ENCODE results near the gene PLA2G1B. TPM values are rescaled to one million over a fixed set of nuclear protein-coding genes. Genes with fewer than 3 reads are reported as not detected.

Gene PLA2G1B
- total RNA-seq, 2 donors from 2014 or later, result 6,971 to 11,984 TPM

DNA sequence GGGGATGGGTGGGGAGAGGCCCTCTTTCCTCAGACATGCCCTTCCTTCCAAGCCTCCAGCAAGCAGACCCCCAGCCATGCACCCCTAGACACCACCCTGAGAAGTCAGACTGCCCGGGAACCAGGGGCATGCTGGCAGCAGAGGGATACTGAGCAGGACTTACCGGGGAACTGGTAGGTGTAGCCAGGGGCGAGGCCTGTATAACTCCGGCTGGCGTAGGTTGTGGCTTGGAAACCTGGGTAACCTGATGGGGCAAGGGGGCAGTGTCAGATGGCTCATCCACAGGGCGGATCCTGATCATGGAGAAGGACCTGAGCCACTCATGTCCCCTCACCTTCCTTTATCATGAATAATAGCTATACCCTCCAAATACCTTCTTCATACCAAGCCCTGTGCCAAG, 25.6 kb upstream of the PLA2G1B start:
- H3K4me3 ChIP-seq, result no peak overlapping the region
- TF ChIP-seq, protein P1, sequence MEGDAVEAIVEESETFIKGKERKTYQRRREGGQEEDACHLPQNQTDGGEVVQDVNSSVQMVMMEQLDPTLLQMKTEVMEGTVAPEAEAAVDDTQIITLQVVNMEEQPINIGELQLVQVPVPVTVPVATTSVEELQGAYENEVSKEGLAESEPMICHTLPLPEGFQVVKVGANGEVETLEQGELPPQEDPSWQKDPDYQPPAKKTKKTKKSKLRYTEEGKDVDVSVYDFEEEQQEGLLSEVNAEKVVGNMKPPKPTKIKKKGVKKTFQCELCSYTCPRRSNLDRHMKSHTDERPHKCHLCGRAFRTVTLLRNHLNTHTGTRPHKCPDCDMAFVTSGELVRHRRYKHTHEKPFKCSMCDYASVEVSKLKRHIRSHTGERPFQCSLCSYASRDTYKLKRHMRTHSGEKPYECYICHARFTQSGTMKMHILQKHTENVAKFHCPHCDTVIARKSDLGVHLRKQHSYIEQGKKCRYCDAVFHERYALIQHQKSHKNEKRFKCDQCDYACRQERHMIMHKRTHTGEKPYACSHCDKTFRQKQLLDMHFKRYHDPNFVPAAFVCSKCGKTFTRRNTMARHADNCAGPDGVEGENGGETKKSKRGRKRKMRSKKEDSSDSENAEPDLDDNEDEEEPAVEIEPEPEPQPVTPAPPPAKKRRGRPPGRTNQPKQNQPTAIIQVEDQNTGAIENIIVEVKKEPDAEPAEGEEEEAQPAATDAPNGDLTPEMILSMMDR (IDR thresholded peaks at IDR 0.05), result no peak
- no peak for TF ChIP-seq POLR2A (IDR thresholded peaks at IDR 0.05)
- no peaks in the 10 kb centered on the region for H3K27me3 ChIP-seq
- H3K27ac ChIP-seq, result no peak overlapping the region
- H3K36me3 ChIP-seq (replicated peaks in 1 of 2; ENCODE audit: insufficient read depth in 1 of 2, low read depth in 2 of 2), result no peaks in the 10 kb centered on the region
- H3K4me1 ChIP-seq, result peaks cover 26% of the 10 kb centered on the region
- no peaks in the 10 kb centered on the region for H3K9me3 ChIP-seq
- DNase-seq (no peak), ATAC-seq (no peak)
- WGBS, 2 donors, result 88 to 97% methylated on average over 6 of the region's 6 CpGs
- intact Hi-C loops (cut with DNase I), result no loop called here

DNA sequence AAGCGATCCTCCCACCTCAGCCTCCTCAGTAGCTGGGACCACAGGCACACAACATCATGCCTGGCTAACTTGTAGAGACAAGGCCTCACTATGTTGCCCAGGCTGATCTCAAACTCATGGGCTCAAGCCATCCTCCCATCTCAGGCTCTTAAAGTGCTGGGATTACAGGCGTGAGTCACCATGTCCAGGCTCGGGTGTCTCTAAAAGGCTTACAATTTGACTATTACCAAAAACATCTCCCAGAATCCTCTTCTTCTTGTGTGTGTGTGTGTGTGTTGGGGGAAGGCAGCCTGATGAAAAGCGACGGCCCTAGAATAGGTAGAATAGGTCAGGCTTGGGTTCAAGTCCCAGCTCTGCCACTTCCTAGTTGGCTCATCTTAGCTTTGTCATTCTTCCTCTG, 24.5 kb upstream of the PLA2G1B start:
- Histone ChIP-seq H3K4me1 (peaks cover 32% of the 10 kb centered on the region), H3K27me3 (no peaks in the 10 kb centered on the region), H3K9me3 (no peaks in the 10 kb centered on the region), H3K4me3 (no peak overlapping the region), H3K36me3 (replicated peaks in 1 of 2; ENCODE audit: insufficient read depth in 1 of 2, low read depth in 2 of 2) (no peaks in the 10 kb centered on the region), H3K27ac (no peak overlapping the region)
- no peak for DNase-seq
- intact Hi-C loops (cut with DNase I), result no loop called here
- 73 to 97% methylated on average over 4 to 5 of the region's 5 CpGs for WGBS, 2 donors
- TF ChIP-seq, protein P1 (IDR thresholded peaks at IDR 0.05), result no peak
- TF ChIP-seq POLR2A (IDR thresholded peaks at IDR 0.05), result no peak
- no peak for ATAC-seq

DNA sequence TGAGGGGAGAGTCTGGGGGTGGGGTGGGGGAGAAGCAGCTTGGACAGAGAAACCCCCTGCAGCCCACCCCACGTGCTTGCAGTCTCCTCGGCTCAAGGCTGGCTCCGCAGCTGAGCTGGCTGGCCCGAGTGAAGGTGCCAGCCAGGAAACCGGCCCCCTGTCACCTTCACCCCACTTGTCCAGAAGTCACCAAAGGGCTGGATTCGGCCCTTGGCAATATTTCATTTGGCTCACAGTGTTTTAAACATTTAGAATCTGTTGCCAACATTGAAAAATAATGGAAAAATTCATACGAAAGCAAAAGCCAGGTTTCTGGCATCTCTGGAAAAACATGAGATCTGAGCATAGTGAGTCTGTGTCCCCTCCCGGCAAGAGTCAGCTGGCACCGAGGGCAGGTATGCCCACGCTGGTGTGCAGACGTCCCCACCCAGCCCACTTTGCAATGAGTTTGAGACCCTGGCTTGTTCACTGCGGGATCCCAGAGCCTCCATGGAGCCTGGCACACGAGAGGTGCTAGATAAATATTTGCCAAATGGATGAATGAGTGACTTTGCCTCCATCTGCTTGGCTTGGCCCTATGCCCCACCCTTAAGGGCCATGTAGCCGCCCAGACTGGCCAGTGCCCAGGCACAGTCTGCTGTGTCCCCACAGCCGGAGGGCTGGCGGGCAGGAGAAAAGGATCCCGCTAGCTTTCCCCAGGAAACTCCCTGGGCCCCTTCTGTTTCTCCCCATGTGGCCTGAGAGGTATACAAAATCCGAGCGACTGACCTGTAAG, 23.2 kb upstream of the PLA2G1B start:
- DNase-seq, result peak; percentile 88 to 95 (median 94)
- peak; percentile 13 to 76 (median 74) for TF ChIP-seq POLR2A (IDR thresholded peaks at IDR 0.05)
- TF ChIP-seq, protein P1 (IDR thresholded peaks at IDR 0.05), result no peak

DNA sequence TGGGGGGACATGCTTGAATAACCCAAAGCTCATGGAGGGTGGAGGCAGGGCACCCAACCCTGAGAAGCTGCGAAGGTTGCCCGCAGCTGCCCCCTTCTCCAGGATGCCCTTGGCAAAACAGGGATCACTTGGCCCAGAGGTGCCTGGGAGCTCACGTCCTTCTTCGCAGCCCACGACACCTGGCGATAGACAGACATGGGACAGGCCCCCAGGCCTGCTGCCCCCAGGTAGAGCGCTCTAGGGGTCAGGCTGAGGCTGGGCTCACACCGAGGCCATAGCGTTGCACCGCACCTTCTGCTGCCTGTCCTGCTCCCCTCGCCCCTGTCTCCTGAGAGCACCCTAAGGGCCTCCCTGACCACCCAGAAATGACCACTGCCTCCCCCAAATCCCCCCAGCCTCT, 20.2 kb upstream of the PLA2G1B start:
- Histone ChIP-seq H3K9me3 (no peaks in the 10 kb centered on the region), H3K27me3 (no peaks in the 10 kb centered on the region), H3K36me3 (replicated peaks in 1 of 2; ENCODE audit: insufficient read depth in 1 of 2, low read depth in 2 of 2) (no peaks in the 10 kb centered on the region), H3K4me1 (peaks cover 36% of the 10 kb centered on the region), H3K27ac (no peak overlapping the region), H3K4me3 (no peak overlapping the region)
- ATAC-seq, result no peak
- 93 to 95% methylated on average over 4 to 11 of the region's 11 CpGs for WGBS, 2 donors
- DNase-seq, result no peak
- TF ChIP-seq, protein P1 (IDR thresholded peaks at IDR 0.05), result no peak
- TF ChIP-seq POLR2A (IDR thresholded peaks at IDR 0.05), result no peak
- intact Hi-C loops (cut with DNase I), result no loop called here

More for the DNA sequence above, 23.2 kb upstream of the PLA2G1B start:
- Histone ChIP-seq H3K36me3 (replicated peaks in 1 of 2; ENCODE audit: insufficient read depth in 1 of 2, low read depth in 2 of 2) (no peaks in the 10 kb centered on the region), H3K4me3 (no peak overlapping the region), H3K9me3 (no peaks in the 10 kb centered on the region), H3K27ac (peak overlapping the region; percentile 59 to 84 (median 74)), H3K4me1 (peaks cover 36% of the 10 kb centered on the region), H3K27me3 (no peaks in the 10 kb centered on the region)
- 14 to 22% methylated on average over 15 to 19 of the region's 19 CpGs for WGBS, 2 donors
- intact Hi-C loops (cut with DNase I), result no loop called here
- ATAC-seq, result peak; percentile 94

DNA sequence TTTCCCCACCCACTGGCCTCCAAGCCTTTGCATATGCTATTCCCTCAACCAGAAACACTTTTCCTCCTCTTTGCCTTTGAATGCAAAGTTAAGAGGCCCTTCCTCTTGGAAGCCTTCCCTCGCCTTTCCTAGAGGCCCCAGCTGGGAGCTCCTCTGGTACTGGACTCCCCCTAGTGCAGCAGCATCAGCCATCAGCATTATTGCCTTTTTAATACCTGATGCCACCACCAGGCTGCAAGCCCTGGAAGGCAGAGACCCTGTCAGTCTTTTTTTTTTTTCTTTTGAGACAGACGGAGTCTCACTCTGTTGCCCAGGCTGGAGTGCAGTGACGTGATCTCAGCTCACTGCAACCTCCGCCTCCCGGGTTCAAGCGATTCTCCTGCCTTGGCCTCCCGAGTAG, 19.1 kb upstream of the PLA2G1B start:
- Histone ChIP-seq H3K4me1 (peaks cover 36% of the 10 kb centered on the region), H3K27ac (no peak overlapping the region), H3K9me3 (no peaks in the 10 kb centered on the region), H3K4me3 (no peak overlapping the region), H3K27me3 (no peaks in the 10 kb centered on the region), H3K36me3 (replicated peaks in 1 of 2; ENCODE audit: insufficient read depth in 1 of 2, low read depth in 2 of 2) (no peaks in the 10 kb centered on the region)
- ATAC-seq (no peak), DNase-seq (no peak)
- intact Hi-C loops (cut with DNase I), result no loop called here
- WGBS, 2 donors, result 93 to 95% methylated on average over 7 of the region's 7 CpGs
- no peak for TF ChIP-seq POLR2A (IDR thresholded peaks at IDR 0.05)
- TF ChIP-seq, protein P1 (IDR thresholded peaks at IDR 0.05), result peak in 1 of 7 experiments; percentile 18

Data from body of pancreas (tissue), 4 donors.